Loucy (cell line): ENCODE results near the gene NFS1.

Experiments used
- H2AFZ ChIP-seq: fragments of 200-600 bp; sonication (generic); 2 replicates; pipeline ENCODE4 v1.6.0; 2016; ENCODE audit warnings: antibody characterized with exemption, mild to moderate bottlenecking, low read length, moderate library complexity
- H3F3A ChIP-seq: fragments of 200-600 bp; 2 replicates; pipeline ENCODE4 v1.6.0; 2016; ENCODE audit warnings: antibody characterized with exemption, low read depth, mild to moderate bottlenecking
- H3K27me3 ChIP-seq: fragments of 200-600 bp; sonication (generic); 2 replicates; pipeline ENCODE4 v1.6.1; 2014; ENCODE audit warnings: low read length, mild to moderate bottlenecking; ENCODE audit not compliant: insufficient read depth, poor library complexity, severe bottlenecking
- H3K36me3 ChIP-seq: fragments of 200-600 bp; sonication (generic); 2 replicates; pipeline ENCODE4 v1.6.1; 2016; ENCODE audit warnings: low read length; ENCODE audit not compliant: insufficient read depth
- H3K4me1 ChIP-seq: fragments of 200-600 bp; sonication (generic); 2 replicates; pipeline ENCODE4 v1.5.1; 2014; ENCODE audit warnings: low read length, mild to moderate bottlenecking; ENCODE audit not compliant: insufficient read depth, poor library complexity, severe bottlenecking
- H3K4me2 ChIP-seq: fragments of 200-600 bp; sonication (generic); 2 replicates; pipeline ENCODE4 v1.6.0; 2014; ENCODE audit warnings: antibody characterized with exemption, low read length, low read depth, mild to moderate bottlenecking; ENCODE audit not compliant: poor library complexity, severe bottlenecking
- H3K4me3 ChIP-seq: fragments of 200-600 bp; sonication (generic); 2 replicates; pipeline ENCODE4 v1.5.1; 2014; ENCODE audit warnings: low read length, mild to moderate bottlenecking, mixed read lengths; ENCODE audit not compliant: poor library complexity, severe bottlenecking
- H3K79me2 ChIP-seq: fragments of 200-600 bp; sonication (generic); 2 replicates; pipeline ENCODE4 v1.6.1; 2014; ENCODE audit warnings: low read length; ENCODE audit not compliant: insufficient read depth
- H3K9ac ChIP-seq: fragments of 200-600 bp; sonication (generic); 2 replicates; pipeline ENCODE4 v1.6.0; 2014; ENCODE audit warnings: mild to moderate bottlenecking, low read depth, low read length, moderate library complexity; ENCODE audit not compliant: poor library complexity, severe bottlenecking
- H3K9me2 ChIP-seq: fragments of 200-600 bp; sonication (generic); replicated peaks from 2 replicates; pipeline ENCODE4 v1.6.1; 2016; ENCODE audit warnings: low read depth, low read length, mixed read lengths
- H3K9me3 ChIP-seq: fragments of 200-600 bp; sonication (generic); 2 replicates; pipeline ENCODE4 v1.6.1; 2014; ENCODE audit warnings: mild to moderate bottlenecking, antibody characterized with exemption, low read length, low read depth; ENCODE audit not compliant: insufficient read depth
- H4K20me1 ChIP-seq: fragments of 200-600 bp; sonication (generic); 2 replicates; pipeline ENCODE4 v1.6.0; 2014; ENCODE audit warnings: antibody characterized with exemption, low read length, mild to moderate bottlenecking; ENCODE audit not compliant: insufficient read depth, poor library complexity, severe bottlenecking
- EZH2phosphoT487 ChIP-seq: fragments of 200-600 bp; IDR thresholded peaks from 2 replicates; pipeline ENCODE4 v1.6.1; 2018; ENCODE audit warnings: antibody characterized with exemption, mild to moderate bottlenecking, moderate library complexity, borderline replicate concordance
- TF ChIP-seq, protein P1 (sequence below): fragments of 200-600 bp; sonication (generic); conservative IDR thresholded peaks from 2 replicates; pipeline ENCODE4 v1.5.1; 2014; ENCODE audit warnings: mild to moderate bottlenecking, antibody characterized with exemption, low read length

Gene NFS1

GRCh38 chr20:35731862-35732643 is 32.9 kb upstream of the NFS1 start:
- Histone ChIP-seq H3K9me2 (no peaks in the 10 kb centered on the region), H3K4me2 (peak overlapping the region; percentile 76), H4K20me1 (peaks cover 92% of the 10 kb centered on the region), H3K4me3 (peak overlapping the region; percentile 96), H3K9ac (no peak overlapping the region), H3F3A (no peaks in the 10 kb centered on the region), H3K36me3 (peaks cover 98% of the 10 kb centered on the region), H3K79me2 (peaks cover 96% of the 10 kb centered on the region), H3K27me3 (no peaks in the 10 kb centered on the region), H2AFZ (no peak overlapping the region), H3K9me3 (no peaks in the 10 kb centered on the region), H3K4me1 (peaks cover 56% of the 10 kb centered on the region)
- TF ChIP-seq, protein P1, sequence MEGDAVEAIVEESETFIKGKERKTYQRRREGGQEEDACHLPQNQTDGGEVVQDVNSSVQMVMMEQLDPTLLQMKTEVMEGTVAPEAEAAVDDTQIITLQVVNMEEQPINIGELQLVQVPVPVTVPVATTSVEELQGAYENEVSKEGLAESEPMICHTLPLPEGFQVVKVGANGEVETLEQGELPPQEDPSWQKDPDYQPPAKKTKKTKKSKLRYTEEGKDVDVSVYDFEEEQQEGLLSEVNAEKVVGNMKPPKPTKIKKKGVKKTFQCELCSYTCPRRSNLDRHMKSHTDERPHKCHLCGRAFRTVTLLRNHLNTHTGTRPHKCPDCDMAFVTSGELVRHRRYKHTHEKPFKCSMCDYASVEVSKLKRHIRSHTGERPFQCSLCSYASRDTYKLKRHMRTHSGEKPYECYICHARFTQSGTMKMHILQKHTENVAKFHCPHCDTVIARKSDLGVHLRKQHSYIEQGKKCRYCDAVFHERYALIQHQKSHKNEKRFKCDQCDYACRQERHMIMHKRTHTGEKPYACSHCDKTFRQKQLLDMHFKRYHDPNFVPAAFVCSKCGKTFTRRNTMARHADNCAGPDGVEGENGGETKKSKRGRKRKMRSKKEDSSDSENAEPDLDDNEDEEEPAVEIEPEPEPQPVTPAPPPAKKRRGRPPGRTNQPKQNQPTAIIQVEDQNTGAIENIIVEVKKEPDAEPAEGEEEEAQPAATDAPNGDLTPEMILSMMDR = no peak
- TF ChIP-seq EZH2phosphoT487 = no peak

GRCh38 chr20:35731469-35731788 is 32.3 kb upstream of the NFS1 start:
- Histone ChIP-seq H3K4me1 (peaks cover 55% of the 10 kb centered on the region), H2AFZ (no peak overlapping the region), H4K20me1 (peaks cover 96% of the 10 kb centered on the region), H3K4me2 (peak overlapping the region; percentile 76), H3K9me3 (no peaks in the 10 kb centered on the region), H3K27me3 (no peaks in the 10 kb centered on the region), H3K36me3 (peaks cover 98% of the 10 kb centered on the region), H3K4me3 (peak overlapping the region; percentile 96), H3F3A (no peaks in the 10 kb centered on the region), H3K79me2 (peaks cover 96% of the 10 kb centered on the region), H3K9me2 (no peaks in the 10 kb centered on the region), H3K9ac (no peak overlapping the region)
- no peak for TF ChIP-seq EZH2phosphoT487
- TF ChIP-seq, protein P1 = no peak

GRCh38 chr20:35730583-35731468 is 31.7 kb upstream of the NFS1 start:
- TF ChIP-seq, protein P1 = no peak
- TF ChIP-seq EZH2phosphoT487 = no peak
- Histone ChIP-seq H3K4me1 (peaks cover 49% of the 10 kb centered on the region), H3K4me3 (peak overlapping the region; percentile 96), H3F3A (no peaks in the 10 kb centered on the region), H2AFZ (no peak overlapping the region), H3K79me2 (peaks cover 96% of the 10 kb centered on the region), H3K36me3 (peaks cover 98% of the 10 kb centered on the region), H3K9me3 (no peaks in the 10 kb centered on the region), H3K9me2 (no peaks in the 10 kb centered on the region), H3K4me2 (peak overlapping the region; percentile 76), H3K27me3 (no peaks in the 10 kb centered on the region), H4K20me1 (peaks cover 96% of the 10 kb centered on the region), H3K9ac (no peak overlapping the region)
